ENCODE measurements around the gene CALD1.

CALD1 gene

DNA sequence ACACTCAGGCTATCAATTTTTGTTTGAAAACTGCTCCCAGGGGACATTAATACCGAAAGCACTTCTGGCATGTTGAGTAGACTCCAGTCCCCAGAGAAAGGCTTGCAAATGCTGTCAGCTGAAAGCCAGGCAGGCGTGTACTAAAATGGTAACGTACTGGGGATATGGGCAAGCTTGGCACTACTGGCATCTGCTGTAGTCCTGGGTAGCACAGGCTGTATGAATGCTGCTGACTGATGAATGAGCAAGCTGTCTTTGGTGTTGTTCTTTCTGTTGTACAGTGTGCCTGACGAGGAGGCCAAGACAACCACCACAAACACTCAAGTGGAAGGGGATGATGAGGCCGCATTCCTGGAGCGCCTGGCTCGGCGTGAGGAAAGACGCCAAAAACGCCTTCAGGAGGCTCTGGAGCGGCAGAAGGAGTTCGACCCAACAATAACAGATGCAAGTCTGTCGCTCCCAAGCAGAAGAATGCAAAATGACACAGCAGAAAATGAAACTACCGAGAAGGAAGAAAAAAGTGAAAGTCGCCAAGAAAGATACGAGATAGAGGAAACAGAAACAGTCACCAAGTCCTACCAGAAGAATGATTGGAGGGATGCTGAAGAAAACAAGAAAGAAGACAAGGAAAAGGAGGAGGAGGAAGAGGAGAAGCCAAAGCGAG is 153.4 kb downstream of the CALD1 start:
- DNase-seq: peak in 1 of 5 experiments; percentile 56

GRCh38 chr7:134933460-134934068 is 154.1 kb downstream of the CALD1 start:
- no peak for DNase-seq

DNA sequence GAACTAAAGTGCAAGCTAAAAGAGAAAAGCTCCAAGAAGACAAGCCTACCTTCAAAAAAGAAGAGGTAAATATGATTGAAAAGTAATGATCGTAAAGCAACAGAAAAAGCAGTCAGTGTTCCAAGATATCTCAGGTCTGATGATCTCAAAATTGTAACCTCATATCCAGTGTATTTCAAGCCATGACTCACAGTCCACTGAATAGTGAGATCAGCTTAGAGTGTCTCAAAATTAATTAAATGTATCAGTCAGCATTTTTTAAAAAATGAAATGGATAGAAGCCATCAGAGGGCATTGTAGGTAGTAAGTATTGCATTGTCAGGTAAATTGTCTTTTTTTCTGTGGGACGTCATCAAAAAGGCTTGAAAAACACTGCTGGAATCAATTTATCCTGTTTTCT is 156.3 kb downstream of the CALD1 start:
- no peak for DNase-seq

- DNase-seq: no peak
These were observed 157.6 kb downstream of the CALD1 start for GRCh38 chr7:134936893-134937510.

- no peak for DNase-seq
These were observed 158.7 kb downstream of the CALD1 start for GRCh38 chr7:134938141-134938540.

GRCh38 chr7:134939136-134939535 is 159.7 kb downstream of the CALD1 start:
- no peak for DNase-seq

GRCh38 chr7:134940729-134941128 is 161.3 kb downstream of the CALD1 start:
- no peak for DNase-seq

GRCh38 chr7:134941185-134941900 is 161.9 kb downstream of the CALD1 start:
- DNase-seq: no peak

DNA sequence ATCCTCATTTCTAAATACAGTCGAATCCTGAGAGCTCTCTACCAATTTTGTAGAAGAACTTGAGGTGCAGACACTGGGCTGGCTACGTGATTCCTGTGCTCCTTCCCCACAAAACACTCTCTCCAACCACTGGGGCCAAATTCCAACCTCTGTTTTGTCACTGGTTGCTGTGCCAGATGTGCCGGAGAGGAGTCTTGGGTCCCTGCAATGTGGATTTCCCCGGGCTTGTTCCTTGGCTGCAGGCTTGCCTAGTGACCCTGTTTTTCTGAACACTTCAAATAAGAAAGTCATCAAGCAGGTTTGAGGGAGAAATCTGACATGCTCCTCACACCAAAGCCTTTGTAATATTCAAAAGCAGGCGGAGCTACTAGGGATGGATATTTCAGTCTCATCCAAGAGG is 162.5 kb downstream of the CALD1 start:
- DNase-seq: no peak

DNA sequence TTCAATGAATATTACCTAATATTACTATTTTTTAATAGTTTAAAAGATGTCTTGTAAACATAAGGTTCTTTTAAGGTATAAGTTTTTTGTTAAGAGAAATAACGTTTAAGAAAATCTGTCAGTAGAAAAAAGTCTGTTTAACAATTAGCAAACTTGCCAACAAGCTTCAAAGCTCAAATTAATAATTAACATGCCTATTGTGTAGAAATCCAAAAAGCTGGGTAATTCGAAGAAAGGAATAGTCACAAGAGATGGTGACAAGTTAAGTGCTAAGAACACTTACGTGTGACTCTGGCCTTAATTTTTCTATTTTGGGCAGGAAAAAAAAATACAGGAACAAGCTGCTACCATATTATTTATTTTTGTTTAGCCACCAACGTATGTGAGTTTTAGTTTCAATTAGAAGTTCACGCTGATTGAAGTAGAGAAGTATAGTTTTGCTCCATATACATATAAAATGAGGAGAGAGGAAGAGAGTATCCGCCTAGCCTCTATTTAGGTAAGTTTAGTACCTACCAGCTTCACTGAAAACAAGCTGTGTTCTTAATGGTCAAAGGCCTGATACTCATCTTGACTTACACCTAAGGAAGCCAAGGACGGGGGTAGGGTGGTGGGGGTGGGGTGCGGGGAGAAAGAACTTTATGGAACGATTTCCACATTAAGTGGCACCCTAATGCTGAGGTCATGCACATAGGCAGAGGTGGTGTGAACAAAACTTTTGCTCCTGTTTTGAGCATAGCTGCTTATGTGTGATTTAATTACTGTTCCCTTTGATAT is 163.4 kb downstream of the CALD1 start:
- no peak for DNase-seq

DNA sequence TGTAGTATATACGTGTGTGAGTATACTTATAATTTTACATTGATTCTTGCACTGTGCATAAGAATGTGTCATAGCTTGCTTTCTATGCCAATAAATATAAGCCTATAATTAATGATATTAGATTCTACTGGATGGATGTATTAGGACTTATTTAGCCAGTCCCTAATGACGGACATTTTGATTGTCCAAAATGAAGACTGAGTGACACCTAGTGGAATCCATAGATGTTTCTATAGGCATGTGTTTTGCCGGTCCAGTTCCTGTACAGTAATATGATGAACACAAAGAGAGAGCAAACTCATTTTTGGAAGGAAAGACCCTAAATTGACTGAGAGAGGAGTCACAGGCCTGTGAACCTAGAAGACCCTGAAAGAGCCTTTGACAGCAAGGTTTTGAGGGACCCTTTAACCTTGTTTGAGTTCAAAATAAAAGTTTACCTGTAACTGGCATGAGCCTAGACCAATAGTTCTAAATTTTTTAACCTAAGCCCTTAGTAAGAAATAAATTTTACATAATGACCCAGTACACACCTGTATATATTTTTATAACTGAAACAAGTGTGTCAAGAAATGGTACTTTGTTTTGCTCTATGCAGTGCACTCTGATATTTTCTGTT is 164.5 kb downstream of the CALD1 start:
- peak in 1 of 5 experiments; percentile 24 for DNase-seq

GRCh38 chr7:134945691-134946090 is 166.3 kb downstream of the CALD1 start:
- DNase-seq: no peak

- peak in 1 of 5 experiments; percentile 19 for DNase-seq
These were observed 166.8 kb downstream of the CALD1 start for GRCh38 chr7:134946260-134946659.

DNA sequence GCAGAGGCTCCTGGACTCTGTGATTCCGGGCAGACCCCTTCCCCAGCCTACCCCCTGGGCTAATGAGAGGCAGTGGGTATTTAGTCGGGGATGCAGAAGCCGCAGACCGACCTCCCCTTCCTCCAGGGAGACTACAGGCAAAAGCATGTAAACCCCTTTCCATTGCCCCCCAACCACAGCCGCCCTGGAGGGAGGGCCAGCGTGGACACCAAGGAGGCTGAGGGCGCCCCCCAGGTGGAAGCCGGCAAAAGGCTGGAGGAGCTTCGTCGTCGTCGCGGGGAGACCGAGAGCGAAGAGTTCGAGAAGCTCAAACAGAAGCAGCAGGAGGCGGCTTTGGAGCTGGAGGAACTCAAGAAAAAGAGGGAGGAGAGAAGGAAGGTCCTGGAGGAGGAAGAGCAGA is 167.9 kb downstream of the CALD1 start:
- DNase-seq: no peak

- DNase-seq: no peak
These were observed 168.4 kb downstream of the CALD1 start for GRCh38 chr7:134947831-134948230.

GRCh38 chr7:134948246-134948645 is 168.8 kb downstream of the CALD1 start:
- DNase-seq: no peak

DNA sequence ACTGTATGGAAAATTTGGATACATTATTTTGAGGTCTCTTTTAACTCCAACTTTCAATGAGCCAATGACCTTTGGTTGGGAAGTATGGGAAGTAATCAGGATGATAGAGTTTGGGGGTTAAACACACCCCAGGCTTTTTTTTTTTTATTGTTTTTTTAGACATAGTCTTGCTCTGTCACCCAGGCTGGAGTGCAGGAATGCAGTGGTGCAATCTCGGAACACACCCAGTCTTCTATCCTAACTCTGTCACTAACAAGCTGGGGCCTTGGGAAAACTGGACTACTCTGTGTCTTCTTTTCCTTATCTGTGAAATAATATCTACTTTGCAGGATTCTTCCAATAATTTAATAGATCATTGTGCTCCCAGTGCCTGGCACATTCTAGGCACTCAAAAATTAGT is 169.3 kb downstream of the CALD1 start:
- DNase-seq: no peak

GRCh38 chr7:134949171-134949570 is 169.7 kb downstream of the CALD1 start:
- peak in 1 of 5 experiments; percentile 35 for DNase-seq

- peak in 1 of 5 experiments; percentile 61 for DNase-seq
These were observed 175.0 kb downstream of the CALD1 start for GRCh38 chr7:134954197-134955082.

GRCh38 chr7:134957005-134957404 is 177.6 kb downstream of the CALD1 start:
- no peak for DNase-seq

GRCh38 chr7:134959810-134960209 is 180.4 kb downstream of the CALD1 start:
- DNase-seq: no peak
